ENCODE data around the gene ZNF518B. TPM values are rescaled to one million over a fixed set of nuclear protein-coding genes. Genes with fewer than 3 reads are reported as not detected.

Gene ZNF518B
- total and polyA plus RNA-seq, 9 of the 15 experiments (the other 6 are each of a cell fraction or from before 2014, with no cell fraction given), result 13.1 to 48.9 (median 37.5) TPM

DNA sequence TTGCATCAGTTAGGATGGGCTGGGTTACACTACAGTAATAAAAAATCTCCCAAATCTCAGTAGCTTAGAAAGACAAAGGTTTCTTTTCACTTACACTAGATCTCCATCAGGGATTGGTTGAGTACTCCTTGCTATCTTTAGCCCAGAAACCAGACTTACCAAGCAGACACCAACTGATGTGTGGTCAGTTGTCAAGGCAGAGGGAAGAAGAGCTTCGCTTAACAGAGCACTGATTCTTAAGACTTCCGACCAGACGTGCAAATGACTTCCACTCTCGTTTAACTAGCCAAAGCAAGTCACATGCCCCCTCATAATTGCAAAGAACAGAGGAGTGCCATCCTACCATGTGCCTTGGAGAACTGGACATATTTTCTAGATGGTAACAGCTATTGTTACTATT lies 5.7 kb upstream of the ZNF518B start (continued):
- TF ChIP-seq, protein P1, sequence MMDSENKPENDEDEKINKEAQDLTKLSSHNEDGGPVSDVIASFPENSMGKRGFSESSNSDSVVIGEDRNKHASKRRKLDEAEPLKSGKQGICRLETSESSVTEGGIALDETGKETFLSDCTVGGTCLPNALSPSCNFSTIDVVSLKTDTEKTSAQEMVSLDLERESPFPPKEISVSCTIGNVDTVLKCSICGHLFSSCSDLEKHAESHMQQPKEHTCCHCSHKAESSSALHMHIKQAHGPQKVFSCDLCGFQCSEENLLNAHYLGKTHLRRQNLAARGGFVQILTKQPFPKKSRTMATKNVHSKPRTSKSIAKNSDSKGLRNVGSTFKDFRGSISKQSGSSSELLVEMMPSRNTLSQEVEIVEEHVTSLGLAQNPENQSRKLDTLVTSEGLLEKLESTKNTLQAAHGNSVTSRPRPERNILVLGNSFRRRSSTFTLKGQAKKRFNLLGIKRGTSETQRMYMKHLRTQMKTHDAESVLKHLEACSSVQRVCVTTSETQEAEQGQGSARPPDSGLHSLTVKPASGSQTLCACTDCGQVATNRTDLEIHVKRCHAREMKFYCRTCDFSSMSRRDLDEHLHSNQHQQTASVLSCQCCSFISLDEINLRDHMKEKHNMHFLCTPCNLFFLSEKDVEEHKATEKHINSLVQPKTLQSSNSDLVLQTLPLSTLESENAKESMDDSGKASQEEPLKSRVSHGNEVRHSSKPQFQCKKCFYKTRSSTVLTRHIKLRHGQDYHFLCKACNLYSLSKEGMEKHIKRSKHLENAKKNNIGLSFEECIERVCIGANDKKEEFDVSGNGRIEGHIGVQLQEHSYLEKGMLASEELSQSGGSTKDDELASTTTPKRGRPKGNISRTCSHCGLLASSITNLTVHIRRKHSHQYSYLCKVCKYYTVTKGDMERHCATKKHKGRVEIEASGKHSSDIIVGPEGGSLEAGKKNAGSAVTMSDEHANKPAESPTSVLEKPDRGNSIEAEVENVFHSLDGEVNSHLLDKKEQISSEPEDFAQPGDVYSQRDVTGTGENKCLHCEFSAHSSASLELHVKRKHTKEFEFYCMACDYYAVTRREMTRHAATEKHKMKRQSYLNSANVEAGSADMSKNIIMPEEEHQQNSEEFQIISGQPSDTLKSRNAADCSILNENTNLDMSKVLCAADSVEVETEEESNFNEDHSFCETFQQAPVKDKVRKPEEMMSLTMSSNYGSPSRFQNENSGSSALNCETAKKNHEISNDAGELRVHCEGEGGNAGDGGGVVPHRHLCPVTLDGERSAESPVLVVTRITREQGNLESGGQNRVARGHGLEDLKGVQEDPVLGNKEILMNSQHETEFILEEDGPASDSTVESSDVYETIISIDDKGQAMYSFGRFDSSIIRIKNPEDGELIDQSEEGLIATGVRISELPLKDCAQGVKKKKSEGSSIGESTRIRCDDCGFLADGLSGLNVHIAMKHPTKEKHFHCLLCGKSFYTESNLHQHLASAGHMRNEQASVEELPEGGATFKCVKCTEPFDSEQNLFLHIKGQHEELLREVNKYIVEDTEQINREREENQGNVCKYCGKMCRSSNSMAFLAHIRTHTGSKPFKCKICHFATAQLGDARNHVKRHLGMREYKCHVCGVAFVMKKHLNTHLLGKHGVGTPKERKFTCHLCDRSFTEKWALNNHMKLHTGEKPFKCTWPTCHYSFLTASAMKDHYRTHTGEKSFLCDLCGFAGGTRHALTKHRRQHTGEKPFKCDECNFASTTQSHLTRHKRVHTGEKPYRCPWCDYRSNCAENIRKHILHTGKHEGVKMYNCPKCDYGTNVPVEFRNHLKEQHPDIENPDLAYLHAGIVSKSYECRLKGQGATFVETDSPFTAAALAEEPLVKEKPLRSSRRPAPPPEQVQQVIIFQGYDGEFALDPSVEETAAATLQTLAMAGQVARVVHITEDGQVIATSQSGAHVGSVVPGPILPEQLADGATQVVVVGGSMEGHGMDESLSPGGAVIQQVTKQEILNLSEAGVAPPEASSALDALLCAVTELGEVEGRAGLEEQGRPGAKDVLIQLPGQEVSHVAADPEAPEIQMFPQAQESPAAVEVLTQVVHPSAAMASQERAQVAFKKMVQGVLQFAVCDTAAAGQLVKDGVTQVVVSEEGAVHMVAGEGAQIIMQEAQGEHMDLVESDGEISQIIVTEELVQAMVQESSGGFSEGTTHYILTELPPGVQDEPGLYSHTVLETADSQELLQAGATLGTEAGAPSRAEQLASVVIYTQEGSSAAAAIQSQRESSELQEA (IDR thresholded peaks at IDR 0.05; ENCODE audit: low read depth), result no peak
- TF ChIP-seq NEUROD1 (IDR thresholded peaks at IDR 0.05; ENCODE audit: borderline replicate concordance, low read depth, low read length, partially characterized antibody) (no peak), TGIF2 (CRISPR knock-in tag; IDR thresholded peaks at IDR 0.05) (no peak), CBX2 (IDR thresholded peaks at IDR 0.05; ENCODE audit: insufficient read depth, low read length, poor library complexity, severe bottlenecking) (no peak), ZBTB17 (CRISPR knock-in tag; IDR thresholded peaks at IDR 0.05) (no peak), RFX1 (IDR thresholded peaks at IDR 0.05) (no peak)

All from K562 (cell line).